Activated CD8-positive, alpha-beta memory T cell treated with anti-CD3 and anti-CD28 coated beads, Interleukin-2, amount 50 U/mL, for 1 hour (primary cell): Measurements from ENCODE around the gene NSFL1C.
A peak's percentile ranks its signal among the peaks of the same experiment; 100 is the strongest.

Experiments used
- DNase-seq: peaks from one replicate; pipeline ENCODE4 v3.0.0-alpha.2; 2020; ENCODE audit errors: extremely low read depth

The NSFL1C gene

GRCh38 chr20:1460275-1460674 is 6.4 kb downstream of the NSFL1C start:
- no peak for DNase-seq

- DNase-seq: no peak
Measured at GRCh38 chr20:1457992-1458391, 8.7 kb downstream of the NSFL1C start.

- DNase-seq: no peak
Measured at GRCh38 chr20:1456300-1456699, 10.3 kb downstream of the NSFL1C start.

GRCh38 chr20:1450926-1451491 is 15.6 kb downstream of the NSFL1C start:
- no peak for DNase-seq

- no peak for DNase-seq
Measured at GRCh38 chr20:1449370-1449769, 17.3 kb downstream of the NSFL1C start.

- DNase-seq: no peak
Measured at GRCh38 chr20:1448081-1448620, 18.5 kb downstream of the NSFL1C start.

- no peak for DNase-seq
Measured at GRCh38 chr20:1446536-1446935, 20.1 kb downstream of the NSFL1C start.

GRCh38 chr20:1443085-1443484 is 23.6 kb downstream of the NSFL1C start:
- no peak for DNase-seq

- DNase-seq: no peak
Measured at GRCh38 chr20:1442304-1442703, 24.3 kb downstream of the NSFL1C start.

- no peak for DNase-seq
Measured at GRCh38 chr20:1441133-1441532, 25.5 kb downstream of the NSFL1C start.

GRCh38 chr20:1440024-1440423 is 26.6 kb downstream of the NSFL1C start:
- no peak for DNase-seq

GRCh38 chr20:1438361-1438760 is 28.3 kb downstream of the NSFL1C start:
- no peak for DNase-seq

GRCh38 chr20:1437235-1437904 is 29.3 kb downstream of the NSFL1C start:
- DNase-seq: peak; percentile 69

- no peak for DNase-seq
Measured at GRCh38 chr20:1436263-1436662, 30.4 kb downstream of the NSFL1C start.

GRCh38 chr20:1435337-1435699 is 31.3 kb downstream of the NSFL1C start:
- DNase-seq: no peak

- DNase-seq: no peak
Measured at GRCh38 chr20:1434571-1435336, 31.9 kb downstream of the NSFL1C start.

- no peak for DNase-seq
Measured at GRCh38 chr20:1431158-1431557, 35.5 kb downstream of the NSFL1C start.

- no peak for DNase-seq
Measured at GRCh38 chr20:1430004-1430451, 36.6 kb downstream of the NSFL1C start.

GRCh38 chr20:1429143-1429728 is 37.4 kb downstream of the NSFL1C start:
- DNase-seq: no peak

- DNase-seq: no peak
Measured at GRCh38 chr20:1427457-1428054, 39.1 kb downstream of the NSFL1C start.

GRCh38 chr20:1426231-1426849 is 40.3 kb downstream of the NSFL1C start:
- DNase-seq: no peak

- DNase-seq: no peak
Measured at GRCh38 chr20:1424336-1424735, 42.3 kb downstream of the NSFL1C start.
